HCT116 (cell line): ENCODE results near the gene PDE6H. TPM values are rescaled to one million over a fixed set of nuclear protein-coding genes. Genes with fewer than 3 reads are reported as not detected.

ENCODE experiments used
- ATAC-seq: fragments of 200-7000 bp; cut with Tn5 transposase; 2 replicates; pipeline ENCODE4 v1.9.1; 2020; ENCODE audit warnings: mild to moderate bottlenecking, moderate library complexity
- BruUV-seq: library from RNA; stranded (reverse); fragments of 400-500 nt; replicated peaks from 2 replicates; lab custom pipeline; 2021; lab: Mats Ljungman, UMichigan
- CTCF ChIA-PET: fragments of 300-600 bp; sonication (Branson Sonifier 250); formaldehyde crosslinking; loops from one replicate; lab custom pipeline; 2021; ENCODE audit warnings: antibody characterized with exemption; lab: Charles Lee
- POLR2A ChIA-PET: fragments of 300-600, 350-600 bp; sonication (Branson Sonifier 250); formaldehyde crosslinking; loops from one replicate; lab custom pipeline; 2021; ENCODE audit warnings: antibody characterized with exemption; lab: Charles Lee
- RAD21 ChIA-PET, 2 experiments: fragments of 300-600 bp; sonication (Branson Sonifier 250); formaldehyde crosslinking; loops; one replicate each; lab custom pipeline; 2023; ENCODE audit warnings: low total read pairs in 2 of 2; ENCODE audit not compliant: uncharacterized antibody in 2 of 2, unreplicated experiment in 2 of 2, low non-redundant PET in 1 of 2; lab: Charles Lee
- DNase-seq: peaks from one replicate; pipeline ENCODE4 v3.0.0-alpha.2; 2010; ENCODE audit warnings: low read depth, low spot score
- H2AFZ ChIP-seq: fragments of 200-600 bp; shearing (Covaris generic), sonication (generic); 2 replicates; pipeline ENCODE4 v1.6.1; 2017; ENCODE audit warnings: low read depth, mixed run types, mixed read lengths, antibody characterized with exemption, low read length; ENCODE audit not compliant: poor library complexity, severe bottlenecking
- H3K27ac ChIP-seq: 2 replicates; pipeline ENCODE4 v1.5.1; 2012; ENCODE audit warnings: low read depth, low read length
- H3K27me3 ChIP-seq: fragments of 200-600 bp; sonication (generic); 2 replicates; pipeline ENCODE4 v1.6.1; 2016; ENCODE audit warnings: mixed run types, low read length, mixed read lengths; ENCODE audit not compliant: insufficient read depth
- H3K36me3 ChIP-seq, 2 experiments: fragments of 200-500 bp in 1 of 2; fragments of 200-600 bp in 1 of 2; sonication (Bioruptor generic) in 1 of 2; sonication (generic) in 1 of 2; 2 replicates each; pipeline versions ENCODE4 v1.5.1 to v1.6.1; 2014 to 2016; ENCODE audit warnings: low read length in 2 of 2, inconsistent platforms in 1 of 2, mixed read lengths in 1 of 2, mixed run types in 1 of 2; ENCODE audit not compliant: insufficient read depth in 2 of 2, control insufficient read depth in 1 of 2
- H3K4me1 ChIP-seq, 2 experiments: fragments of 200-600 bp in 1 of 2; sonication (generic) in 1 of 2; 2 replicates each; pipeline versions ENCODE4 v1.5.1 to v1.6.1; 2012 to 2017; ENCODE audit warnings: low read length in 2 of 2, inconsistent platforms in 1 of 2, mild to moderate bottlenecking in 1 of 2, mixed read lengths in 1 of 2, mixed run types in 1 of 2, moderate library complexity in 1 of 2; ENCODE audit not compliant: insufficient read depth in 2 of 2, control insufficient read depth in 1 of 2
- H3K4me2 ChIP-seq: fragments of 200-600 bp; sonication (generic); 2 replicates; pipeline ENCODE4 v1.6.1; 2017; ENCODE audit warnings: mixed run types, low read length, mixed read lengths
- H3K4me3 ChIP-seq, 2 experiments: fragments of 200-600 bp in 1 of 2; sonication (generic) in 1 of 2; replicated peaks in 1 of 2; 2 replicates each; pipeline ENCODE4 v1.5.1; 2011 to 2016; ENCODE audit warnings: low read length in 2 of 2, control low read depth in 1 of 2, low read depth in 1 of 2, mild to moderate bottlenecking in 1 of 2, mixed read lengths in 1 of 2, mixed run types in 1 of 2
- H3K79me2 ChIP-seq: fragments of 200-600 bp; sonication (generic); 2 replicates; pipeline ENCODE4 v1.6.1; 2017; ENCODE audit warnings: mild to moderate bottlenecking, mixed run types, low read length, moderate library complexity, mixed read lengths; ENCODE audit not compliant: insufficient read depth
- H3K9ac ChIP-seq: fragments of 200-600 bp; sonication (generic); 2 replicates; pipeline ENCODE4 v1.6.1; 2016; ENCODE audit warnings: low read length, mixed read lengths
- H3K9me2 ChIP-seq: fragments of 200-600 bp; sonication (generic), shearing (Covaris generic); 2 replicates; pipeline ENCODE4 v1.6.1; 2017; ENCODE audit warnings: mixed run types, mild to moderate bottlenecking, moderate library complexity; ENCODE audit not compliant: insufficient read depth
- H3K9me3 ChIP-seq, 2 experiments: fragments of 200-500 bp in 1 of 2; fragments of 200-600 bp in 1 of 2; sonication (Bioruptor generic) in 1 of 2; sonication (generic) in 1 of 2; 2 replicates each; pipeline ENCODE4 v1.6.1; 2014 to 2017; ENCODE audit warnings: low read length in 2 of 2, mixed read lengths in 2 of 2, inconsistent platforms in 1 of 2, low read depth in 1 of 2, mild to moderate bottlenecking in 1 of 2, mixed run types in 1 of 2, moderate library complexity in 1 of 2; ENCODE audit not compliant: control insufficient read depth in 1 of 2, insufficient read depth in 1 of 2
- H4K20me1 ChIP-seq: fragments of 200-600 bp; sonication (generic), shearing (Covaris generic); 2 replicates; pipeline ENCODE4 v1.6.1; 2017; ENCODE audit warnings: mixed run types, mild to moderate bottlenecking, moderate library complexity; ENCODE audit not compliant: insufficient read depth
- CBX3 ChIP-seq: IDR thresholded peaks from 2 replicates; pipeline ENCODE4 v1.6.1; 2012; ENCODE audit warnings: low read depth
- CEBPB ChIP-seq: IDR thresholded peaks from 2 replicates; pipeline ENCODE4 v1.6.1; 2012; ENCODE audit warnings: low read depth
- CTCF ChIP-seq, 3 experiments: fragments of 200-600 bp in 1 of 3; sonication (generic) in 1 of 3; IDR thresholded peaks in 2 of 3; conservative IDR thresholded peaks in 1 of 3; 2 replicates each; pipeline ENCODE4 v1.5.1; 2012 to 2017; ENCODE audit warnings: low read depth in 2 of 3, low read length in 2 of 3, antibody characterized with exemption in 1 of 3, borderline replicate concordance in 1 of 3, control low read depth in 1 of 3, mild to moderate bottlenecking in 1 of 3, mixed read lengths in 1 of 3, mixed run types in 1 of 3, moderate library complexity in 1 of 3; ENCODE audit not compliant: insufficient read depth in 1 of 3
- EGR1 ChIP-seq: IDR thresholded peaks from 2 replicates; pipeline ENCODE4 v1.6.1; 2012; ENCODE audit warnings: low read depth
- ELF1 ChIP-seq: IDR thresholded peaks from 2 replicates; pipeline ENCODE4 v1.6.1; 2012; ENCODE audit warnings: low read depth, borderline replicate concordance
- EZH2 ChIP-seq: fragments of 200-600 bp; sonication (generic); IDR thresholded peaks from 2 replicates; pipeline ENCODE4 v1.6.1; 2017; ENCODE audit warnings: antibody characterized with exemption, mixed run types
- EZH2phosphoT487 ChIP-seq: fragments of 200-600 bp; IDR thresholded peaks from 2 replicates; pipeline ENCODE4 v1.6.1; 2018; ENCODE audit warnings: antibody characterized with exemption, borderline replicate concordance
- FOSL1 ChIP-seq: IDR thresholded peaks from 2 replicates; pipeline ENCODE4 v1.6.1; 2012; ENCODE audit warnings: low read depth
- MAX ChIP-seq: IDR thresholded peaks from 2 replicates; pipeline ENCODE4 v1.6.1; 2012
- POLR2AphosphoS5 ChIP-seq: IDR thresholded peaks from 2 replicates; pipeline ENCODE4 v1.6.1; 2011; ENCODE audit warnings: mild to moderate bottlenecking, low read depth, low read length, moderate library complexity
- RAD21 ChIP-seq: IDR thresholded peaks from 2 replicates; pipeline ENCODE4 v1.6.1; 2012; ENCODE audit warnings: low read depth, mild to moderate bottlenecking
- REST ChIP-seq: IDR thresholded peaks from 2 replicates; pipeline ENCODE4 v1.6.1; 2012; ENCODE audit warnings: low read depth
- SIN3A ChIP-seq: IDR thresholded peaks from 2 replicates; pipeline ENCODE4 v1.6.1; 2012; ENCODE audit warnings: low read depth
- SP1 ChIP-seq: IDR thresholded peaks from 2 replicates; pipeline ENCODE4 v1.6.1; 2012; ENCODE audit warnings: low read depth
- SRF ChIP-seq: IDR thresholded peaks from 2 replicates; pipeline ENCODE4 v1.6.1; 2012; ENCODE audit warnings: low read depth
- TCF7L2 ChIP-seq: IDR thresholded peaks from 2 replicates; pipeline ENCODE4 v1.7.0; 2011; ENCODE audit warnings: borderline replicate concordance, inconsistent platforms; ENCODE audit not compliant: insufficient read depth, insufficient read length; ENCODE audit errors: extremely low read depth
- YY1 ChIP-seq: IDR thresholded peaks from 2 replicates; pipeline ENCODE4 v1.6.1; 2011; ENCODE audit warnings: low read length, low read depth, moderate library complexity, mild to moderate bottlenecking; ENCODE audit not compliant: insufficient replicate concordance; ENCODE audit errors: extremely low read depth
- ZNF274 ChIP-seq: fragments of 200-500 bp; sonication (Bioruptor generic); IDR thresholded peaks from 2 replicates; pipeline ENCODE4 v1.6.1; 2014; ENCODE audit warnings: mild to moderate bottlenecking, low read depth, low read length, inconsistent platforms
- intact Hi-C: fragments of 100-400 bp; cut with micrococcal nuclease; formaldehyde crosslinking; loops from 2 replicates; pipeline ENCODE4 v1.10.0; 2022
- total RNA-seq: library from RNA; stranded (reverse); gene quantifications from one replicate; pipeline ENCODE4 v1.2.1, GENCODE V29; 2021; ENCODE audit not compliant: unreplicated experiment
- TF ChIP-seq, protein P1 (sequence below): IDR thresholded peaks from 2 replicates; pipeline ENCODE4 v1.6.1; 2012
- TF ChIP-seq, protein P2 (sequence below): IDR thresholded peaks from 2 replicates; pipeline ENCODE4 v1.6.1; 2011; ENCODE audit warnings: mild to moderate bottlenecking, low read length, moderate library complexity; ENCODE audit not compliant: insufficient replicate concordance; ENCODE audit errors: extremely low read depth

The PDE6H gene
- total RNA-seq, 1 experiment from 2014 or later, result not detected

- no peaks in the 10 kb centered on the region for H3K9me3 ChIP-seq
- ATAC-seq (no peak), DNase-seq (no peak)
- no peaks in the 10 kb centered on the region for H3K4me1 ChIP-seq
- H3K27ac ChIP-seq, result no peak overlapping the region
- CTCF ChIA-PET, result no interaction called here
- intact Hi-C loops, result no loop called here
- POLR2A ChIA-PET, result no interaction called here
- RAD21 ChIA-PET, result no interaction called here
- no peaks in the 10 kb centered on the region for H4K20me1 ChIP-seq
- TF ChIP-seq REST (no peak), FOSL1 (no peak), ELF1 (no peak), SRF (no peak), CBX3 (no peak), EZH2phosphoT487 (no peak), CTCF (IDR thresholded peaks at IDR 0.05 in 2 of 3, conservative IDR thresholded peaks at IDR 0.05 in 1 of 3; ENCODE audit: borderline replicate concordance in 1 of 3, insufficient read depth in 1 of 3, low read depth in 2 of 3, low read length in 2 of 3) (no peak), EZH2 (no peak), EGR1 (no peak), TCF7L2 (no peak), YY1 (no peak), ZNF274 (no peak), SP1 (no peak), MAX (no peak), SIN3A (no peak), RAD21 (no peak), POLR2AphosphoS5 (no peak), CEBPB (no peak)
- TF ChIP-seq, protein P1, sequence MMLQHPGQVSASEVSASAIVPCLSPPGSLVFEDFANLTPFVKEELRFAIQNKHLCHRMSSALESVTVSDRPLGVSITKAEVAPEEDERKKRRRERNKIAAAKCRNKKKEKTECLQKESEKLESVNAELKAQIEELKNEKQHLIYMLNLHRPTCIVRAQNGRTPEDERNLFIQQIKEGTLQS, result no peak
- TF ChIP-seq, protein P2, sequence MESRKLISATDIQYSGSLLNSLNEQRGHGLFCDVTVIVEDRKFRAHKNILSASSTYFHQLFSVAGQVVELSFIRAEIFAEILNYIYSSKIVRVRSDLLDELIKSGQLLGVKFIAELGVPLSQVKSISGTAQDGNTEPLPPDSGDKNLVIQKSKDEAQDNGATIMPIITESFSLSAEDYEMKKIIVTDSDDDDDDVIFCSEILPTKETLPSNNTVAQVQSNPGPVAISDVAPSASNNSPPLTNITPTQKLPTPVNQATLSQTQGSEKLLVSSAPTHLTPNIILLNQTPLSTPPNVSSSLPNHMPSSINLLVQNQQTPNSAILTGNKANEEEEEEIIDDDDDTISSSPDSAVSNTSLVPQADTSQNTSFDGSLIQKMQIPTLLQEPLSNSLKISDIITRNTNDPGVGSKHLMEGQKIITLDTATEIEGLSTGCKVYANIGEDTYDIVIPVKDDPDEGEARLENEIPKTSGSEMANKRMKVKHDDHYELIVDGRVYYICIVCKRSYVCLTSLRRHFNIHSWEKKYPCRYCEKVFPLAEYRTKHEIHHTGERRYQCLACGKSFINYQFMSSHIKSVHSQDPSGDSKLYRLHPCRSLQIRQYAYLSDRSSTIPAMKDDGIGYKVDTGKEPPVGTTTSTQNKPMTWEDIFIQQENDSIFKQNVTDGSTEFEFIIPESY, result no peak
- no peaks in the 10 kb centered on the region for H3K27me3 ChIP-seq
- no peak overlapping the region for H3K4me2 ChIP-seq
- H2AFZ ChIP-seq, result no peak overlapping the region
- H3K4me3 ChIP-seq, result no peak overlapping the region
- no TSS peak for BruUV-seq
- H3K36me3 ChIP-seq, result no peaks in the 10 kb centered on the region
- H3K9me2 ChIP-seq, result no peaks in the 10 kb centered on the region
- H3K79me2 ChIP-seq, result no peaks in the 10 kb centered on the region
- H3K9ac ChIP-seq, result no peak overlapping the region
Observed at GRCh38 chr12:14981049-14981448, 8.2 kb downstream of the PDE6H start.
